Tibial nerve (tissue), 4 donors: ENCODE results near the gene VOPP1. TPM values are rescaled to one million over a fixed set of nuclear protein-coding genes. Genes with fewer than 3 reads are reported as not detected.

Experiments used
- DNase-seq, 2 donors: peaks; one replicate each; pipeline ENCODE4 v3.0.0-alpha.2; 2019; ENCODE audit warnings: low spot score in 2 of 2
- H3K27ac ChIP-seq, 4 donors: fragments of 200-600 bp; sonication (generic) in 3 of 4; one replicate each; pipeline ENCODE4 v1.5.1; 2017 to 2019; ENCODE audit warnings: mild to moderate bottlenecking in 1 of 4
- H3K27me3 ChIP-seq, 2 donors: fragments of 200-600 bp; sonication (generic) in 1 of 2; one replicate each; pipeline versions ENCODE4 v1.5.1 to v1.6.0; 2017 to 2019
- H3K36me3 ChIP-seq, 3 donors: fragments of 200-600 bp; sonication (generic); one replicate each; pipeline ENCODE4 v1.5.1; 2018 to 2019
- H3K4me1 ChIP-seq, 4 donors: fragments of 200-600 bp; sonication (generic) in 3 of 4; one replicate each; pipeline ENCODE4 v1.5.1; 2017 to 2019
- H3K4me3 ChIP-seq, 4 donors: fragments of 200-600 bp; sonication (generic) in 3 of 4; one replicate each; pipeline ENCODE4 v1.5.1; 2017 to 2019; ENCODE audit warnings: mild to moderate bottlenecking in 1 of 4, moderate library complexity in 1 of 4
- H3K9me3 ChIP-seq, 4 donors: fragments of 200-600 bp; sonication (generic) in 3 of 4; one replicate each; pipeline ENCODE4 v1.5.1; 2017 to 2019
- CTCF ChIP-seq, 5 experiments: fragments of 200-600 bp in 3 of 5; fragments of 450-650 bp in 2 of 5; sonication (generic) in 3 of 5; IDR thresholded peaks; one replicate each; pipeline ENCODE4 v1.5.1; 2016 to 2019; ENCODE audit warnings: antibody characterized with exemption in 5 of 5, mild to moderate bottlenecking in 3 of 5, moderate library complexity in 2 of 5
- EP300 ChIP-seq, 2 donors: sonication (generic); formaldehyde crosslinking; IDR thresholded peaks; one replicate each; pipeline ENCODE4 v1.6.1; 2017; ENCODE audit warnings: antibody characterized with exemption in 2 of 2, mild to moderate bottlenecking in 1 of 2
- POLR2A ChIP-seq, 2 donors: fragments of 450-650 bp; IDR thresholded peaks; one replicate each; pipeline ENCODE4 v1.6.1; 2017; ENCODE audit warnings: antibody characterized with exemption in 2 of 2, mild to moderate bottlenecking in 2 of 2, moderate library complexity in 2 of 2
- whole genome bisulfite sequencing, 2 donors: methylation state at CpG; one replicate each; pipeline ENCODE4 v1.1.5; 2018; 5-methylcytosine and 5-hydroxymethylcytosine counted together
- total RNA-seq, 4 donors: library from RNA; depleted of rRNA; stranded (reverse); fragments of >200 nt; gene quantifications; one replicate each; pipeline ENCODE4 v1.1.0, GENCODE V29; 2016

Gene VOPP1
- total RNA-seq, 4 donors from 2014 or later = 49.2 to 58.5 (median 54.8) TPM

GRCh38 chr7:55531536-55531935 is 40.8 kb downstream of the VOPP1 start:
- no peak overlapping the region for H3K27ac ChIP-seq
- peaks cover 0 to 63% (median 45%) of the 10 kb centered on the region in 4 donors for H3K4me1 ChIP-seq
- no peak for DNase-seq
- TF ChIP-seq EP300 (IDR thresholded peaks at IDR 0.05) (no peak), POLR2A (IDR thresholded peaks at IDR 0.05) (no peak), CTCF (IDR thresholded peaks at IDR 0.05) (no peak)
- no peaks in the 10 kb centered on the region for H3K36me3 ChIP-seq
- no peaks in the 10 kb centered on the region for H3K27me3 ChIP-seq
- 88 to 94% methylated on average over 5 of the region's 5 CpGs for WGBS, 2 donors
- no peaks in the 10 kb centered on the region for H3K9me3 ChIP-seq
- no peak overlapping the region for H3K4me3 ChIP-seq

DNA sequence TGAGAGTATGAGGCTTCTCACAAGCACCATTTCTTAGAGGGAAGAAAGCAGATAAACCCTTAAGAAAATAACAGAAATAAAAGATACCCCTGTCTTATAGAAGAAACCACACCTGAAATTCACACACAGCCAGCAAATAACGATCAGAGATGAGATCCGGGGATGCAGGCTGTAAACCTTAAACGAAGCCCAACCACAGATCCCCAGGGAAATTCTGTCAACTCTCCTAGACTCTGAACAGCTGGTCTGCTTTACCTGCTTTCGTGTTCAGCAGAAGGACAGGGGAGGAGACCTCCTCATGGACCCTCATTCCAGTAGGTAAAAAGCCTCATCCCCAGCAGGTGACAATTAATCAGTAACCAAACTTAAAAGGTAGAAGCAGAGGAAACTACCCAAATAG is 45.0 kb downstream of the VOPP1 start:
- Histone ChIP-seq H3K4me3 (no peak overlapping the region), H3K36me3 (no peaks in the 10 kb centered on the region), H3K4me1 (peaks cover 0 to 38% (median 18%) of the 10 kb centered on the region in 4 donors), H3K27ac (no peak overlapping the region), H3K9me3 (no peaks in the 10 kb centered on the region), H3K27me3 (no peaks in the 10 kb centered on the region)
- TF ChIP-seq CTCF (IDR thresholded peaks at IDR 0.05) (no peak), POLR2A (IDR thresholded peaks at IDR 0.05) (no peak)
- WGBS, 2 donors = 46 to 54% methylated on average over 4 of the region's 4 CpGs
- no peak for DNase-seq

DNA sequence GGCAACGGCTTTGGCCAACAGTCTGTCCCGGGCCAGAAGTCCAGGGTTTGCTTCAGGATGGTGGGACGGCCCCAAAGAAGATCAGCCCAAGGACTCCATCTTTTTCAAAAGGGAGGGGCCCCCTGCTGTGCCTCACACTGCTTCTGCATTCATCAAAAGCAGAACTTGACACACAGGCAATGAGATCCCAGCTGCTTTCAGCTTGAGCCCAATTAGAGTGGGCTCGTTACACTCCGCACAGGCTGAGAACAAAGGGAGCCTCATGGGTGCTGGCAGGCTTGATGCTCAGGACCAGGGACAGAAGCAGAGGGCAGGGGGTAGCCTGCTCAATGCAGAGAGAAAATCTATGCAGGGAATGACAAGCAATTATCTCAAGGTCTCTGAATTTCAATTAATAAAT is 45.5 kb downstream of the VOPP1 start:
- WGBS, 2 donors = 58 to 62% methylated on average over 5 of the region's 5 CpGs
- H3K27me3 ChIP-seq = no peaks in the 10 kb centered on the region
- DNase-seq = peak in 1 of 2 donors; percentile 12

DNA sequence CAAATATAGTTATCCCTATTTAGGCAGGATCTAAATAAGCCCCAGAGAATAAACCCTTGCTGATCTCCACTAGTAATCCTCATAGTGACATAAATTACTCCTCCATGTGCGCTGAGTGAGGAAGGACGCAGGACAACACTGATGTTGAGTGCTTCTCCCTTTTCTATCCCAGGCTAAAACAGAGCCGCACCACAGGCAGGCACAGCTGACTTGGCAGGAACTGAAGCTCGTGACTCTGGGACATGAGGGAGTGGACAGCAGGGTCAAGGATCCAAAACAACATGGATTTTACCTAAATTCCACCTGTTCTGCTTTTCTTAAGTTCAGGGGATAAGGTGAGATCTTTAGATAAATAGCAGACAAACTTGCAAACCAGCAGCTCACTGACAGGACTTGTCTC is 46.0 kb downstream of the VOPP1 start:
- peak overlapping the region in 1 of 4 donors; percentile 2 for H3K27ac ChIP-seq
- WGBS, 2 donors = 67 to 75% methylated on average over 4 of the region's 4 CpGs
- DNase-seq = peak in 1 of 2 donors; percentile 24
- no peak overlapping the region for H3K4me3 ChIP-seq
- H3K9me3 ChIP-seq = no peaks in the 10 kb centered on the region
- TF ChIP-seq EP300 (IDR thresholded peaks at IDR 0.05) = no peak
- no peak for TF ChIP-seq POLR2A (IDR thresholded peaks at IDR 0.05)
- no peak for TF ChIP-seq CTCF (IDR thresholded peaks at IDR 0.05)
- H3K4me1 ChIP-seq = peaks cover 0 to 38% (median 20%) of the 10 kb centered on the region in 4 donors
- no peaks in the 10 kb centered on the region for H3K27me3 ChIP-seq
- no peaks in the 10 kb centered on the region for H3K36me3 ChIP-seq

More for the DNA sequence above, 45.5 kb downstream of the VOPP1 start:
- H3K36me3 ChIP-seq = no peaks in the 10 kb centered on the region
- no peaks in the 10 kb centered on the region for H3K9me3 ChIP-seq
- peaks cover 0 to 38% (median 19%) of the 10 kb centered on the region in 4 donors for H3K4me1 ChIP-seq
- TF ChIP-seq EP300 (IDR thresholded peaks at IDR 0.05) = peak in 1 of 2 donors; percentile 3
- no peak for TF ChIP-seq POLR2A (IDR thresholded peaks at IDR 0.05)
- H3K27ac ChIP-seq = peak overlapping the region in 1 of 4 donors; percentile 2
- H3K4me3 ChIP-seq = no peak overlapping the region

GRCh38 chr7:55524558-55525310 is 47.6 kb downstream of the VOPP1 start:
- no peak overlapping the region for H3K27ac ChIP-seq
- no peaks in the 10 kb centered on the region for H3K36me3 ChIP-seq
- no peak overlapping the region for H3K4me3 ChIP-seq
- no peaks in the 10 kb centered on the region for H3K9me3 ChIP-seq
- peak in 1 of 2 donors; percentile 12 for DNase-seq
- no peak for TF ChIP-seq POLR2A (IDR thresholded peaks at IDR 0.05)
- TF ChIP-seq CTCF (IDR thresholded peaks at IDR 0.05) = no peak
- TF ChIP-seq EP300 (IDR thresholded peaks at IDR 0.05) = no peak
- no peaks in the 10 kb centered on the region for H3K27me3 ChIP-seq
- WGBS, 2 donors = 79 to 87% methylated on average over 21 of the region's 21 CpGs
- peaks cover 0 to 37% (median 20%) of the 10 kb centered on the region in 4 donors for H3K4me1 ChIP-seq
